Mesangial cell (primary cell): ENCODE data around the gene CCL11. TPM values are rescaled to one million over a fixed set of nuclear protein-coding genes. Genes with fewer than 3 reads are reported as not detected.

Source experiments
- total RNA-seq: library from RNA; depleted of rRNA; stranded (reverse); fragments of >200 nt; gene quantifications from 2 replicates; pipeline ENCODE4 v1.2.3, GENCODE V29; 2015

Gene CCL11
- total RNA-seq: not detected in 2 replicates

GRCh38 chr17:34285286-34285792, at the start of gene CCL11:
Gene CCL11 (plus strand): TSS chr17:34285742. CDS start chr17:34285809, 67 bp downstream.

GRCh38 chr17:34254651-34255380, 30.7 kb upstream of the CCL11 start, which contains the start of gene CCL2:
Gene CCL2 (plus strand): TSS chr17:34255285. CDS start chr17:34255350, 65 bp downstream.

GRCh38 chr17:34269969-34270368, 15.6 kb upstream of the CCL11 start, which contains the start of gene CCL7:
Gene CCL7 (plus strand): TSS chr17:34270221. CDS start chr17:34270291, 70 bp downstream.

GRCh38 chr17:34319039-34319483, 33.5 kb downstream of the CCL11 start, which contains the start of gene CCL8:
Gene CCL8 (plus strand): TSS chr17:34319435. CDS start chr17:34319502, 67 bp downstream.

Other genes with a start within 250 kb of the CCL11 start
- 1.5 and 5.4 TPM in 2 replicates for gene CCL2, start 30.5 kb upstream of the CCL11 start, total RNA-seq
- not detected in 2 replicates for gene CCL7, start 15.5 kb upstream of the CCL11 start, total RNA-seq
- not detected in 2 replicates for gene CCL8, start 33.7 kb downstream of the CCL11 start, total RNA-seq
- gene CCL13, start 70.7 kb downstream of the CCL11 start, total RNA-seq: not detected in 2 replicates
- gene CCL1, start 77.5 kb downstream of the CCL11 start, total RNA-seq: not detected in 2 replicates